ENCODE data around the gene PRKN.

Gene PRKN

GRCh38 chr6:162294029-162294428, 433.5 kb downstream of the PRKN start:
- DNase-seq (ENCODE audit: low read depth) = no peak

DNA sequence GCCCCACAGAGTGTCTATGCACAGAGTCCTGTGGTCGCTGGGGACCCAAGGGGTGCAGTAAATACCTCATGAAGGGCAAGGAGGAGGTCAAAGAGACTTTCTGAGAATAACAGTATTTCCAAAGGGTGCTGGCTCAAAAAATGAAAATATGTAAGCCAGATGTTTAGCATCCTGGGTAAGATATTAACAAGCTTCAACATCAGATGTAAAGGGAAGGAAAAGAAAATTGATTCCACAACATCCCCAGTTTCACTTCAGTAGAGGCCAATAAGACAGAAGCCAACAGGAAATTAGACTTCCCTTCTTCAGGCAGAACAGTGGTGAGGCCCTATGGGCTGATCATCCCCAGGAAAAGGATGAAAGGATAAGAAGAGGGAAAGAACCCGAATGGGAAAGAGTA, 434.7 kb downstream of the PRKN start:
- no peak for DNase-seq (ENCODE audit: low read depth)

GRCh38 chr6:162290846-162291465, 436.6 kb downstream of the PRKN start:
- DNase-seq (ENCODE audit: low read depth) = no peak

DNA sequence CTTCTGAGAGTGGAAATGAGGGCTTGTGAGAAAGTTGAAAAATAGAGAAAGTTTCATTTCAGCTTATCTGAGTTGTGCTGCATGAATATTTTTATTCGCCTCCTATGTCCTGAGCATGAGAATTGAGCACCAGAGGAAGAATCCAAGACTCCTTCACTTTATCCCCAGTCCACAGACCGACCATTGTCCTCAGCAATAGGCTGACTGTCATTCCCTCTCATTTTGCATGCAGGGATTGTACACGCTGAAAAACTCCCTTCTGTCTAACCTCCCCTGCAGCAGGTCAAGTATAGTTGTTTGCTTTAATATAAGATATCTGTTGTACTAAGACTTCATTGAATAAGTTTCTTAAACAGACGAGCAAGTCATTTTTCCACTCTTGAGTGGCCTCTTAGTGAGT, 437.6 kb downstream of the PRKN start:
- DNase-seq (ENCODE audit: low read depth) = no peak

DNA sequence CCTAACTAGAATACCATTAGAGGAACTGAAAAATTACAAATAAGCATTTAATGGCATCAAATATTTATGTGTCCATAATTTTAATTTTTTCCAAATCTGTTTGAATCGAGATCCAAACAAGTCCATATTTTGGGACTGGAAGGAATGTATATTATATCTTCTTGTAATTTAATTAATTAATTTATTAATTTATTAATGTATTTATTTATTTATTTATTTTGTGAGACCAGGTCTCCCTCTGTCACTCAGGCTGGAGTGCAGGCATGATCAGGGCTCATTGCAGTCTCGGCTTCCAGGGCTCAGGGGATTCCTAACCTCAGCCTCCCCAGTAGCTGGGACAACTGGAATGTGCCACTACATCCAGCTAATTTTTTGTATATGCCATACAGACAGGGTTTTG, 453.6 kb downstream of the PRKN start:
- no peak for DNase-seq (ENCODE audit: low read depth)

DNA sequence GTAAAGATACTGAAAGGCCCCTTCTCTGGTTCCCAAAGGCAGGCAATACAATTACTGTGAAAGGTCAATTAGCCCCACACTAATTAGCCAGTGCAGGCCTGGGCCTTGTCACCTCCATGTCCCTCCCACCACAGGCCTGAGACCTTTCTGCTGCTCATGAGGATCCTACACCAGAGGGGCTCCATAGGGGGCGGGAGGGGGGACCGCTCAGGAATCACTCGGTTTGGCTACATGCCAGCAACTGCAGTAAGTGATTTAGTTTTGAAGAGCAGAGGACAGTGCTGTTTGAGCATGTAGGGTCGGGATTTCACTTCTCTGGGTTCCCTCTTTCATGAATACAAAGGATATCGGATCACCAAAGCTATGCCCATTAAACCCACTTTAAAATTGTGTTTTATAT, 455.6 kb downstream of the PRKN start:
- no peak for DNase-seq (ENCODE audit: low read depth)

DNA sequence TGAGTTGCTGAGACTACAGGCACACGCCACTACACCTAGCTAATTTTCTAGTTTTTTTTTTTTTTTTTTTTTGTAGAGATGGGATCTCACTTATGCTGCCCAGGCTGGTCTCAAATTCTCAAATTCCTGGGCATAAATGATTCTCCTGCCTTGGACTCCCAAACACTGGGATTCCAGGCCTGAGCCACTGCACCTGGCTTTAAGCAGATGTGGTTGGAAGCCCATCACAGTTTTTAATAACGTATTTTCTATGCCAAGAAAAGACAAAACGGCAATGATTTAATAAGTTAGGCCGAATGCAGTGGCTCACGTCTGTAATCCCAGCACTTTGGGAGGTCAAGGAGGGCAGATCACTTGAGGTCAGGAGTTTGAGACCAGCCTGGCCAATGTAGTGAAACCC, 456.6 kb downstream of the PRKN start:
- no peak for DNase-seq (ENCODE audit: low read depth)

DNA sequence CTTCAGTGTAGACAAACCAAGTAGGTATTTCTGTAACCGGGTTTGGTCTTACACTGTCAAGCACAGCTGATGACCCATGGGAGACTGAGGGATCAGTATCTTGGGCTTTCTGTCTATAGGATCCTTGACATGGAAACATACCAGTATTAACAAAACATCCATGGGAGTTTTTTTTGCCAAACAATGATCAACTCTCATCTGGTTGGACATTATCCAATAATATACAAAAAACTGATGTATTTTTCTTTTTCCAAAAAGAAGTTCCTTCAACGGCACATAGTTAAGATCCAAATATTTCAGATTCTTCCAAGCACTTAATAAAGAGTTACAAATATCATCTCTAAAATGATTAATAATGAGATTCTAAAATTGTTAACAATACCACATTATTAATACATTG, 459.9 kb downstream of the PRKN start:
- DNase-seq (ENCODE audit: low read depth) = no peak

DNA sequence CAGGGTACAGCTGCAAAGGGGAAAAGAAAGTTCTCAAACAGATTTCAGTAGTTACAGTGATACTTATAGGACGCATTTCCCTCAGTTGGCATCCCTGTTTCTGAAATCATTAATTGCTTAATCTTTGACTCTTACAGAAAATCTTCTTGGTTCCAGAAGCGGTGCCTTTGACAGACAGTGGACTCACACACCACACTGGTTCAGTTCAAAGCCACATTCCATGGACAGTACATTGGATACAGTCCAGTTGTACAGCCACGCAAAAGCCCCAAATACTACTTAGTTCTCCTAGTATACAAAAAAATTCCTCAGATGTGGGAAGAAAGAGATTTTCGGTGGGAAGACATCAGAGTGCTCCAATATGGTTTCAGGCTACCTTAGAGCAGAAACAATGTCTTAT, 460.4 kb downstream of the PRKN start:
- no peak for DNase-seq (ENCODE audit: low read depth)

- no peak for DNase-seq (ENCODE audit: low read depth)
Observed at GRCh38 chr6:162264581-162264980, 463.0 kb downstream of the PRKN start.

DNA sequence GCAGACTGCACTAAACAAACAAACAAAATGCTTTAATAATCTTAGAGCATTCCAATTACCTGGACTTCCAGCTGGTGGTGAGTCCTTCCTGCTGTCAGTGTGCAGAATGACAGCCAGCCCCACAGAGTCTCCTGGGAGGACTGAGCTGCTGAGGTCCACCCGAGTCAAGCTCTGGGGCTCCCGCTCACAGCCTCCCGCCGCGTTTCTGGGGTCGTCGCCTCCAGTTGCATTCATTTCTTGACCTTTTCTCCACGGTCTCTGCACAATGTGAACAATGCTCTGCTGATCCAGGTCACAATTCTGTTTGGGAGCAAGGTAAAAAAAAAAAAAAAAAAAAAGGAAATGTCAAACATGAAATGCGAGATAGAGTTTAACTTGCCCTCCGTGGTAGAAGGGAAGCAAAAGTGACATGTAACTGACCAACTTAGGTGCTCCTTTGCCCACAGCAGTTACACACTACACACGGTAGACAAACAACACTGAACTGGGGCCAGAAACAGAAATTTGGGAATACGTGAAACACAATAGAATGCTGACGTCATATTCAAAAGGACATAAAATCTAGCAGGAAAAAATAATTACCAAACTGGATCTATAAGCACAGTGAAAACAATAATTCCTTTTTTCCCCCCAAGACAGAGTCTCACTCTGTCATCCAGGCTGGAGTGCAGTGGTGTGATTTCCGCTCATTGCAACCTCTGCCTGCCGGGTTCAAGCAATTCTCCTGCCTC, 464.9 kb downstream of the PRKN start:
- no peak for DNase-seq (ENCODE audit: low read depth)

DNA sequence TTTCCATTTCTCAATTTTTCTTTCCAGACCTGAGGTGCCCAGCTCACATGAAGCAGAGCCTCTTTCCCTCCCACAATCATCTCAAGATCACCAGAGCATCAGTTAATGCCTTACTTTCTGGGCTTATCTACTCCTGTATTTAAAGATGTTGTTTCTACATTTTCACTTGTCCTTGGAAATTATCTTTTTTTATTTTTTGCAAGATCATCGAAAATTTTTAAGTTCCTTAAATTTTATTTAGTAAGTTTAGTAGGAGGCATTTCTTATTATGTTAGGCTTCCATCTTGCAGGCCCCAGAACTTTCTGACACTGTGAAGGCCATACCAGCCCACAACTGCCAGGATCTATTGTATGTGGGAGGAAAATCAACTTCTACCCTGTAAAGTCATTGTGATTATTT, 466.0 kb downstream of the PRKN start:
- no peak for DNase-seq (ENCODE audit: low read depth)

- no peak for DNase-seq (ENCODE audit: low read depth)
Observed at GRCh38 chr6:162260027-162260426, 467.5 kb downstream of the PRKN start.

- no peak for DNase-seq (ENCODE audit: low read depth)
Observed at GRCh38 chr6:162258647-162259046, 468.9 kb downstream of the PRKN start.

- DNase-seq (ENCODE audit: low read depth) = no peak
Observed at GRCh38 chr6:162256361-162256760, 471.2 kb downstream of the PRKN start.

DNA sequence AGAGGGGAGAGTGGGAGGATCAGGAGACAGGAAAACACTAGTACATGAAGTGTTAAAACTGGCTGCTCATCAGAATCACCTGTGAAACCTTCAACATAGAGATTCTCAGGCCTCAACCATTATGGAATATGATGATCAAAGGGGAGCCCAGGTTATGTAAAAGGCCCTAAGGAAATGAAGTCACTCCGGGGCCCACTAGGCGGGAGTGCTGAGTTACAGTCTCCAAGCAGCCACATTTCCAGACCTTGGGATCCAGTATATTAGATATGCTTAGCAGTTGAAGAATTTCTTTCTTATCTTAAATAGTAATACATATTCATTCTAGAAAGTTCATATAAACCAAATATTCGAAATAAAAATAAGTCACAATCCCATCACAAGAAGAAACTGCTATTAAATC, 476.3 kb downstream of the PRKN start:
- no peak for DNase-seq (ENCODE audit: low read depth)

DNA sequence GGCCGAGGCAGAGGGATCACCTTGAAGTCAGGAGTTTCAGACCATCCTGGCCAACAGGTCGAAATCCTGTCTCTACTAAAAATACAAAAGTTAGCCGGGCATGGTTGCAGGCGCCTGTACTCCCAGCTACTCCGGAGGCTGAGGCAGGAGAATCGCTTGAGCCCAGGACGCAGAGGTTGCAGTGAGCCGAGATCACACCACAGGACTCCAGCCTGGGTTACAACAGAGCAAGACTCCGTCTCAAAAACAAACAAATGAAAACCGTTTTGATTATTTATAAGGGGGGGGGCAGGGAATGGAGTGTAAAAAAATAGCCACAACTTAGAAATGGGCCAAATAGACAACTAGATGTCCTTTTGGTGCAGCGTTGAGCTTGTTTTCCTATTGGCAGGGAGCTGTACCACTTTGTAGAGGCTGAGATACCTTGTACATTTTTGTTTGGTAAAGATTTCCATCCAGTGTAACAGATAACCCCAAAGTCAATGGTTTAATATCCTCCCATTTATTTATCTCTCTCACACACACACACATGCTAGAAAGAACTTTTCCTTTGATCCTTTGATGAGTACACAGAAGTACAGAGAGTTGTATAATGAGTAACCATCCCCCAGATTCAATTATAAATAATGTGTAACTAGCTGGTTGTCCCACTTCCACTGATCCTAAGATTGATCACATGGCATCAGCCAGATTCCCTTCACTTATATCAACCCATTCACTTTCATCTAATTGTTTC, 477.5 kb downstream of the PRKN start:
- DNase-seq (ENCODE audit: low read depth) = no peak

- no peak for DNase-seq (ENCODE audit: low read depth)
Observed at GRCh38 chr6:162245830-162246420, 481.6 kb downstream of the PRKN start.

GRCh38 chr6:162244031-162244430, 483.5 kb downstream of the PRKN start:
- DNase-seq (ENCODE audit: low read depth) = no peak

GRCh38 chr6:162242915-162243314, 484.7 kb downstream of the PRKN start:
- no peak for DNase-seq (ENCODE audit: low read depth)

DNA sequence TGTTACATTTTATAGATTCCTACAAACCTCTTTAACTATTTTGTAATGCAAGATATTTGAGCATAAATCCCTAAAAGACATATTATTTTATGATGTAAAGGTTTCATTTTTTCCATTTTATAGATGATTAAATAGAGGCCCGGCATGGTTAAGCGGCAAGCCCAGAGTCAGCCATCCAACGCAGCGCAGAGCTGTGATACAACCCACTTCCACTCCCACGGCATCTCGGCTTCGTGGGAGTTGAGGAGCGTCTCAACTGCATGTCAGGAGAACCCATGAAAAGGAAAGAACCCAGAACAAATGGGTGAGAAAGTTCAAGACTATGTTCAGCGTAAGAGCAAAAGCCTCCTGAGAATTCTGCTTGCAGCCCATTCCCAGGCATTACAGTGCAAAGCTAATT, 488.2 kb downstream of the PRKN start:
- no peak for DNase-seq (ENCODE audit: low read depth)

- no peak for DNase-seq (ENCODE audit: low read depth)
Observed at GRCh38 chr6:162238675-162239074, 488.9 kb downstream of the PRKN start.

- DNase-seq (ENCODE audit: low read depth) = no peak
Observed at GRCh38 chr6:162237331-162237730, 490.2 kb downstream of the PRKN start.
